HG03097 (cell line): ENCODE data around the gene GIT2.
"Not testable (repeated sequence)": the region's sequence is repeated elsewhere in the genome, so short reads cannot be mapped to it uniquely, and the experiment has no call there.

Experiments
- ATAC-seq: cut with Tn5 transposase; IDR thresholded peaks from one replicate; pipeline ENCODE4 v1.9.1; 2021; ENCODE audit not compliant: unreplicated experiment, low FRiP score

Gene GIT2

GRCh38 chr12:109896188-109896587 is 100.0 kb downstream of the GIT2 start:
- ATAC-seq: no peak

- no peak for ATAC-seq
These were observed 101.2 kb downstream of the GIT2 start for GRCh38 chr12:109894939-109895338.

GRCh38 chr12:109893261-109893995 is 102.7 kb downstream of the GIT2 start:
- ATAC-seq: peak; percentile 10

DNA sequence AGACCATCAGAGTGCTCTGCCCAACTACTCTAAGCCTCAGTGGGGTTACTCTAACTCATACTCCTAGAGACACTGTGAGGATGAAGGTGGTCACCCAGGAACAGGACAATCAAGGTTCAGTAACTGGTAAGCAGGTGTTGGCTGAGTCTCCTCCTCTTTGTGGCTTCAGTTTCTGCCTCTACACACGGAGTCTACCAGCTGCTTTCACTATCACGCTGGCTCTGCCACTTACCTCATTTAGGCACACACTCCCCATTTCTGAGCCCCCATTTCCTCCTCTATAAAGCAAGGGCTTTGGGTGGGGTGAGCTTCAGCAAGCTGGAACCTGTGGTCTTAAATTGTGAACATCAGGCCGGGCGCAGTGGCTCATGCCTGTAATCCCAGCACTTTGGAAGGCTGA is 103.4 kb downstream of the GIT2 start:
- ATAC-seq: peak; percentile 51

DNA sequence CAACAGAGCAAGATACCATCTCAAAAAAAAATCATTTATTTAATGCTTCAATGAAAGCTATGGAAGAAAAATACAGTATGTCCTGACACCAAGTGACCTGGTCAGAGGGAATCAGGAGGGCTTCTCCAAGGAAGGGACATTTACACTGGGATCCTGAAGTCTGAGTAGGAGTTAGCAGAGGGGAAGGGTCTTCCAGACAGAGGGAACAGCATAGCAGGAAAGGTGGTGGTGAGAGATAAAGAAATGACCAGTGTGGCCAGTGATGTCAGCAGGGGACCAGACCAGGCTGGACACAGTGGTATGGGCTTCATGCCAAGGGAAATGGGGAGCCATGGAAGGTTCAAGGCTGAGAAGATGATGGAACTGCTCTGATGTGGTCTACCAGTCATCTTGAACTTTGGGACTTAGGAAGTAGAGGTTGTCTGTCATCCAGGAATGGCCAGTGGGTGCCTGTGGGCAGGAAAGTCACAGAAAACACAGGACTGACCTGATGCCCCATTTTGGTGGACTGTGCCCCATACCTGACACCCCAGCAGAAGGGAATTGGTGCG is 103.9 kb downstream of the GIT2 start:
- ATAC-seq: no peak

DNA sequence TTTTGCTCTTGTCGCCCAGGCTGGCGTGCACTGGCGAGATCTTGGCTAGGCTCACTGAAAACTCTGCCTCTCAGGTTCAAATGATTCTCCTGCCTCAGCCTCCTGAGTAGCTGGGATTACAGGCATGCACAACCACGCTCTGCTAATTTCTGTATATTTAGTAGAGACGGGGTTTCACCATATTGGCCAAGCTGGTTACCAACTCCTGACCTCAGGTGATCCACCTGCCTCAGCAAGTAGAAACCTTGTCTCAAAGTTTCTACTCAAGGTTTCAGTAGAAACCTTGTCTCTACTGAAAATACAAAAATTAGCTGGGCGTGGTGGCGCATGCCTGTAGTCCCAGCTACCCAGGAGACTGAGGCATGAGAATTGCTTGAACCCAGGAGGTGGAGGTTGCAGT is 104.4 kb downstream of the GIT2 start:
- ATAC-seq: not testable (repeated sequence)

DNA sequence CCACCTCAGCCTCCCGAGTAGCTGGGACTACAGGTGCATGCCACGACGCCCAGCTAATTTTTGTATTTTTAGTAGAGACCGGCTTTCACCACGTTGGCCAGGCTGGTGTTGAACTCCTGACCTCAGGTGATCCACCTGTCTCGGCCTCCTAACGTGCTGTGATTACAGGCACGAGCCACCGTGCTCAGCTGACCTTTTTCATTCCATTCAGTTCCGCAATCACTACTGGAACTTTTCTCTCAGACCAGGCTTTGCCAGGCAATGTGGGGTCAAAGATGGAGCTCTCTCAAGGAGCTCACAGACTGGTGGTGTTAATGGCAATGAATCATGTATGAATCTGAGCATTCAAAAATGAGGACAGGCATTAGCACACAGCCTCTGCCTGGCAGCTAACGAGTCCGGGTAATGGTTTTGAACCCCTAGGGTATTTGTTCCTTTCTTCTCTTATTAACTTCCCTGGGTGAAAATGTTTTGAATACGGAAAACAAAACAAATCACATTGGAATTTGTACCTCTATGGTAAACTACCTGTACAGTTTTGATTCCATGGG is 105.5 kb downstream of the GIT2 start:
- no peak for ATAC-seq

GRCh38 chr12:109888179-109889020 is 107.8 kb downstream of the GIT2 start:
- no peak for ATAC-seq

GRCh38 chr12:109885616-109886015 is 110.6 kb downstream of the GIT2 start:
- no peak for ATAC-seq

DNA sequence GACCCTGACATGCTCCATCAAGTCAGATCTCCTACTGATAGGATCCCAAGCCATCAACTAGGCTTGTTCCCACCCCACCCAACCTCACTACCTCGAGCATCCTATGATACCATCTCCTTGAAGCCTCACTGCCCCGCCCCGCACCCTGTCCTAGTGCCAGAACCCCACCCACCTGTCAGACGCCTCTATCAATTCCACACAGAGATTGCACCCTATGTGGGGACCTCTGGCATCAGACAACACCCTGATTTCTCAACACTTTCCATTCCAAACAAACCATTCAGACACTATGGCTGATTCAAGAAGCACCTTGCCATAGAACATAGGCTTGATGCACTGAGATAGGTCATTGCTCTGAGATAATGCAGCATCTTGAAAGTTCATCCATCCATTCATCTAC is 112.7 kb downstream of the GIT2 start:
- ATAC-seq: no peak

DNA sequence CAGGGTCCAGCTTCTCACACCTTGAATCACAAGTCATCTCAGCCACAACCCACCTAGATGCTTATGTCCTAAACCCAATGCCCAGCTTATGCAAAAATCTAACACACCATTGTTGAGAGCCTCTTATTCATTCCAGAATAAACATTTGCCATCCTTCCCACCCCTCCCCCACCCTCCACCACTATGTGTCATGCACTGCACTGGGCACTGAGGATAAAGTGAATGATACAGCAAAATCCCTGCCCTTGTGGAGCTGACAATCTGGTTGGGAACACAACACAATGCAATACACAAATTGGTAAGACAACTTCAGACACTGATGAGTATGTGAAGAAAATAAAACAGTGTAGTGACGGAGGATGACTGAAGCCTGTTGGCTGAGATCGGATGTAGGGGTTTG is 114.4 kb downstream of the GIT2 start:
- no peak for ATAC-seq

- no peak for ATAC-seq
These were observed 115.2 kb downstream of the GIT2 start for GRCh38 chr12:109880938-109881337.

GRCh38 chr12:109880043-109880931 is 115.9 kb downstream of the GIT2 start, which contains the start of gene GLTP:
TSS of gene GLTP (minus strand) at chr12:109880541. CDS start at chr12:109880374, 167 bp downstream.
- ATAC-seq: peak; percentile 91
